ENCODE data around the gene ENC1.

- TF ChIP-seq CTCF (conservative IDR thresholded peaks at IDR 0.05; ENCODE audit: low read length) (no peak), EZH2phosphoT487 (IDR thresholded peaks at IDR 0.05; ENCODE audit: borderline replicate concordance, low read depth, low read length) (no peak)
Measured at GRCh38 chr5:74653991-74654390, 13.5 kb upstream of the ENC1 start.
